Mononuclear cell (primary cell): ENCODE results near the gene CBLN3. TPM values are rescaled to one million over a fixed set of nuclear protein-coding genes. Genes with fewer than 3 reads are reported as not detected.

Experiments used
- total RNA-seq: library from RNA; depleted of rRNA; stranded (reverse); fragments of >200 nt; gene quantifications from one replicate; pipeline ENCODE4 v1.2.3, GENCODE V29; 2012

CBLN3 gene
- total RNA-seq, 1 donor = 0.84 TPM

Other genes starting within 250 kb of the CBLN3 start
- gene IPO4, start 240.9 kb downstream of the CBLN3 start, total RNA-seq = 13.3 TPM
- 13.6 TPM for gene TM9SF1, start 234.2 kb downstream of the CBLN3 start, total RNA-seq
- gene TSSK4, start 224.0 kb downstream of the CBLN3 start, total RNA-seq = 0.31 TPM
- 90.8 TPM for gene CHMP4A, start 216.2 kb downstream of the CBLN3 start, total RNA-seq
- 4.5 TPM for gene MDP1, start 213.6 kb downstream of the CBLN3 start, total RNA-seq
- gene NEDD8, start 197.3 kb downstream of the CBLN3 start, total RNA-seq = 51.2 TPM
- 31.1 TPM for gene GMPR2, start 196.7 kb downstream of the CBLN3 start, total RNA-seq
- gene TINF2, start 187.0 kb downstream of the CBLN3 start, total RNA-seq = 70.7 TPM
- gene TGM1, start 166.5 kb downstream of the CBLN3 start, total RNA-seq = 4.2 TPM
- 25.1 TPM for gene RABGGTA, start 158.1 kb downstream of the CBLN3 start, total RNA-seq
- 10.4 TPM for gene DHRS1, start 129.9 kb downstream of the CBLN3 start, total RNA-seq
- 11.2 TPM for gene NOP9, start 129.8 kb downstream of the CBLN3 start, total RNA-seq
- 14.4 TPM for gene CIDEB, start 121.7 kb downstream of the CBLN3 start, total RNA-seq
- gene LTB4R2, start 119.5 kb downstream of the CBLN3 start, total RNA-seq = 12.6 TPM
- 12.5 TPM for gene LTB4R, start 118.2 kb downstream of the CBLN3 start, total RNA-seq
- gene ADCY4, start 94.6 kb downstream of the CBLN3 start, total RNA-seq = 2.3 TPM
- 9.9 TPM for gene RIPK3, start 89.7 kb downstream of the CBLN3 start, total RNA-seq
- gene NFATC4, start 61.5 kb downstream of the CBLN3 start, total RNA-seq = 0.10 TPM
- under 0.01 TPM for gene NYNRIN, start 30.7 kb downstream of the CBLN3 start, total RNA-seq
- gene KHNYN, start 286 bp upstream of the CBLN3 start, total RNA-seq = 148 TPM
- gene SDR39U1, start 13.1 kb upstream of the CBLN3 start, total RNA-seq = 21.6 TPM
- not detected for gene CMA1, start 78.6 kb upstream of the CBLN3 start, total RNA-seq
- not detected for gene CTSG, start 146.6 kb upstream of the CBLN3 start, total RNA-seq
- gene GZMH, start 180.0 kb upstream of the CBLN3 start, total RNA-seq = 56.1 TPM
- 54.7 TPM for gene GZMB, start 204.5 kb upstream of the CBLN3 start, total RNA-seq